C4-2B (cell line): Measurements from ENCODE around the gene QSOX2.

Experiments
- CTCF ChIP-seq: fragments of 450-650 bp; conservative IDR thresholded peaks from 2 replicates; pipeline ENCODE4 v1.5.1; 2017; ENCODE audit warnings: mild to moderate bottlenecking
- ZFX ChIP-seq: fragments of 450-650 bp; IDR thresholded peaks from 2 replicates; pipeline ENCODE4 v1.6.1; 2017

GRCh38 chr9:136234597-136234996 lies 11.0 kb downstream of the QSOX2 start:
- TF ChIP-seq CTCF (no peak), ZFX (no peak)
